Measurements from ENCODE around the gene CSNK1G1. TPM values are rescaled to one million over a fixed set of nuclear protein-coding genes. Genes with fewer than 3 reads are reported as not detected.
A peak's percentile ranks its signal among the peaks of the same experiment; 100 is the strongest.

Gene CSNK1G1
- total RNA-seq, 5 donors from 2014 or later (not counting 1 experiment from before 2014, with no cell fraction given) = 22.3 to 25.6 (median 23.6) TPM

DNA sequence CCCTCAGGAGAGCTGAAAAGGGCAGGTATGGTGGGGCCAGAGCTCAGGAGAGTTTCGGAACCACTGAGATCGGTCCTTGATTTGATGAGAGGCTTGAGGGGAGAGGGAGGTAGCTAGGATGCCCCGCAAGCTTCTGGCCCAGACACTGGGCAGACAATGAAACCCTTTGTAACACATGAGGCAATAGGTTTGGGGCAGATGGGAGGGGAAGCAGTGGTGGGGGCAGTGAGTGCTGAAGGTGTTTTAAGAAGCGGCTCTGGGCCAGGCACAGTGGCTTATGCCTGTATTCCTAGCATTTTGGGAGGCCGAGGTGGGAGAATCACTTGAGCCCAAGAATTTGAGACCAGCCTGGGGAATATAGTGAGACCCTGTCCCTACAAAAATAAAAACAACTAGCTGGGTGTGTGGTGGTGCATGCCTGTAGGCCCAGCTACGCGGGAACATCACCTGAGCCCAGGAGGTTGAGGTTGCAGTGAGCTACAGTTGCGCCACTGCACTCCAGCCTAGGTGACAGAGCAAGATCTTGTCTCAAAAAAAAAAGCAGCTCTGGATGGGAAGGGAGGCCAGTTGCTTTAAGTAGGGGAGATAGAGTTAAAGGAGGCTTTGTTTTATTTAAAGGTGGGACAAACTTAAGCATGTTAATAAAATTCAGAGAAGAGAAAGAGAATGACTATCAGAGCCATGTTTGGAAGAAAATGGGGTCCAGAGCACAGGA, 214.0 kb downstream of the CSNK1G1 start:
- Mint-ChIP-seq H3K36me3 (peaks cover 39% of the 10 kb centered on the region), H3K27ac (peak overlapping the region in 1 of 2 donors; percentile 23), H3K4me3 (no peak overlapping the region), H3K9me3 (no peaks in the 10 kb centered on the region), H3K27me3 (no peaks in the 10 kb centered on the region), H3K4me1 (no peaks in the 10 kb centered on the region)
- DNase-seq (no peak), ATAC-seq (replicated peaks in 1 of 4) (no peak)
- Histone ChIP-seq H3K4me3 (ENCODE audit: control insufficient read depth in 1 of 2, extremely low read depth in 1 of 2, low read length in 1 of 2) (no peak overlapping the region), H3K9me3 (no peaks in the 10 kb centered on the region), H3K36me3 (ENCODE audit: control insufficient read depth in 2 of 2, extremely low read depth in 1 of 2, insufficient read depth in 1 of 2, low read length in 1 of 2) (peaks cover 21 to 54% of the 10 kb centered on the region in 2 donors), H3K27me3 (replicated peaks in 1 of 2; ENCODE audit: control insufficient read depth in 2 of 2, extremely low read depth in 1 of 2, insufficient read depth in 2 of 2, low read length in 1 of 2) (no peaks in the 10 kb centered on the region), H3K4me1 (ENCODE audit: control insufficient read depth in 1 of 2, extremely low read depth in 1 of 2, insufficient read depth in 2 of 2, low read length in 2 of 2) (no peaks in the 10 kb centered on the region), H3K27ac (ENCODE audit: low read length) (no peak overlapping the region)
- WGBS (ENCODE audit: insufficient coverage) = 100% methylated on average over 5 of the region's 8 CpGs
- ChIA-PET POLR2A (interaction anchor here (0.5 to 0.7 kb wide), 2 partner anchors 751 to 868 kb away, joined by 3 read pairs; no protein-coding TSS in a partner anchor), CTCF (no interaction called here)

DNA sequence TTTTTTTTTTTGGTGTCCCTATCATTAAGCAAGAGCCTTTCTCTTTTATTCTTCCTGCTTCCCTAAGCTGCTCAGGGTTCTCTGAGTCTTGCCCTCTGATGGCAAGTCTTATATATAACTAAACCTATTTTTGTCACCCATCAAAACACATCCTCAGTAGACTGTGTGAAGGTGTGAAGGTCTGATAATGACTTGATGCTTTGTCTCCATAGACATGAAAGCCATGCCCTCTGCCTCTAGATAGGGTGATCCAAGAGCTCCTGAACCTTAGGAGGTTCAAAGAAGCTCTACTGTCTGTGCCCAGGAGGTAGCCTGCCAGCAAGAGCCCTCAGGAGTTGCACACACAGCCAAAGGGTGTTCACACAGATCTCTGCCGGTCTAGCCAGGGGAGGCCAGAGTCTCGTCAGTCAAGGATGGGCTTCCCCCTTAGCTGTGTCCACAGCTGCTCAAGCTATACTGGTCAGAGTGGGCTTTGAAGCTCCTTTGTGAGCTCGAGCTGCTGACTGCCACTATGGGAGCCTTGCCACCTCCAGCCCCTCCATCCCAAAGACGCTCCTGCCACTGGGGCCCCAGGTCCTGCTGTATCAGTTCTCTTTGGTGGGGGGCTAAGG, 217.5 kb downstream of the CSNK1G1 start:
- CTCF ChIA-PET = interaction anchor here (0.5 to 0.8 kb wide), 3 partner anchors 11 to 387 kb away, joined by 3 to 4 read pairs (median 3); no protein-coding TSS in a partner anchor

DNA sequence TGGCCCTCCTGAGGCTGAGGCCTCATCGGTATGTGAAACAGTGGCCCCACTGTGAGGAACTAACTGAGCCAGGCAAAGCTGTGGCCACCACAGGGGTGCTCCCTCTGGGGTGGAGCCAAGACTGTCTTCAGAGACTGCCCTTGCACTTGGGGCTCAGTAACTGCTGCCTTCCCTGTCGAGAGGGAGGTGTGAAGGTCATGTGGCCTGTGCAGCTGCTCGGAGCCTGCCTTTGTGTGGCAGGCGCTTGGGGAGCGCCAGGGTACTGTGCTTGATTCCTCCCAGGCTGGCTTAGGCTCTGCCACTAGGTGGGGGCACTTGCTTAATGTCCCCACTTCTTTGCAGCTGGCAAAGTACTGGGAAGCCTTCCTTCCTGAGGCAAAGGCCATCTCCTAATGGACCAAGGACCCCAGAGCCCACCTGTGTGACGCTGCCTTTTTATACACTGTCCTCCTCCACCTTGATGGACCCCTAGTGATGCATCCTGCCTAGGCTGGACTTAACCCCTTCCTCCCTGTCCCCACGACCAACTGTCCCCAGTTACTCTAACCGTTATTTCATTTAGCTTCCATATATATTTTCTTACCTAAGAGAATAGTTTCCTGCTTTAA, 218.6 kb downstream of the CSNK1G1 start:
- WGBS (ENCODE audit: insufficient coverage) = 85% methylated on average over 6 of the region's 8 CpGs
- CTCF ChIA-PET = no interaction called here

More for the DNA sequence above, 217.5 kb downstream of the CSNK1G1 start:
- Mint-ChIP-seq H3K9me3 (no peaks in the 10 kb centered on the region), H3K27ac (no peak overlapping the region), H3K4me3 (no peak overlapping the region), H3K36me3 (peaks cover 44% of the 10 kb centered on the region), H3K27me3 (no peaks in the 10 kb centered on the region), H3K4me1 (no peaks in the 10 kb centered on the region)
- H3K27me3 ChIP-seq (replicated peaks in 1 of 2; ENCODE audit: control insufficient read depth in 2 of 2, extremely low read depth in 1 of 2, insufficient read depth in 2 of 2, low read length in 1 of 2) = no peaks in the 10 kb centered on the region
- H3K27ac ChIP-seq (ENCODE audit: low read length) = no peak overlapping the region
- POLR2A ChIA-PET = interaction anchor here in 1 of 2 donors (0.7 kb wide), 1 partner anchor 1440 kb away, joined by 5 read pairs; no protein-coding TSS in a partner anchor
- ATAC-seq (replicated peaks in 1 of 4) (no peak), DNase-seq (no peak)
- no peak overlapping the region for H3K4me3 ChIP-seq (ENCODE audit: control insufficient read depth in 1 of 2, extremely low read depth in 1 of 2, low read length in 1 of 2)
- H3K36me3 ChIP-seq (ENCODE audit: control insufficient read depth in 2 of 2, extremely low read depth in 1 of 2, insufficient read depth in 1 of 2, low read length in 1 of 2) = peaks cover 18 to 68% of the 10 kb centered on the region in 2 donors
- WGBS (ENCODE audit: insufficient coverage) = 96% methylated on average over 2 of the region's 4 CpGs
- no peaks in the 10 kb centered on the region for H3K9me3 ChIP-seq
- H3K4me1 ChIP-seq (ENCODE audit: control insufficient read depth in 1 of 2, extremely low read depth in 1 of 2, insufficient read depth in 2 of 2, low read length in 2 of 2) = no peaks in the 10 kb centered on the region

DNA sequence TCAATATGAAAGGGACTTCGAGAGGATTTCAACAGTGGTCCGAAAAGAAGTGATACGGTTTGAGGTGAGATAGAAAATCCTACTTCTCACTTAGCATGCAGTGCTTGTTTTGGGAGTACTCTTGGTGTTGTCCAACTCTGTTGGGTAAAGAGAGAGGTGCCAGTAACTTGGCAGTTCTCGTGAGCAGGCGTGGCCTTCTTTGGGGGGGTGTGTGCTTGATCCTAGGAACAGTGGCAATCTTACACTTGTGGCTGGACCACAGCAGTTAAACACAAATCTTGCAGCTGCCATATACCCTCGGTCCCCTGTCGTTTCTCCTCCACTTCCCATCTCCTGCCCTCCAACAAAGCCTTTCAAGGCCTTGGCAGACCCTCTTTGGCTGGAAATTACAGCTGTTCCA, 219.6 kb downstream of the CSNK1G1 start:
- H3K36me3 ChIP-seq (ENCODE audit: control insufficient read depth in 2 of 2, extremely low read depth in 1 of 2, insufficient read depth in 1 of 2, low read length in 1 of 2) = peaks cover 24 to 71% of the 10 kb centered on the region in 2 donors
- H3K27ac ChIP-seq (ENCODE audit: low read length) = no peak overlapping the region
- H3K4me1 ChIP-seq (ENCODE audit: control insufficient read depth in 1 of 2, extremely low read depth in 1 of 2, insufficient read depth in 2 of 2, low read length in 2 of 2) = no peaks in the 10 kb centered on the region
- no peaks in the 10 kb centered on the region for H3K9me3 ChIP-seq
- WGBS (ENCODE audit: insufficient coverage) = 89% methylated on average over 2 of the region's 7 CpGs
- ATAC-seq (replicated peaks in 1 of 4) (no peak), DNase-seq (no peak)
- no peak overlapping the region for H3K4me3 ChIP-seq (ENCODE audit: control insufficient read depth in 1 of 2, extremely low read depth in 1 of 2, low read length in 1 of 2)
- no peaks in the 10 kb centered on the region for H3K9me3 Mint-ChIP-seq
- no peaks in the 10 kb centered on the region for H3K4me1 Mint-ChIP-seq
- peaks cover 54% of the 10 kb centered on the region for H3K36me3 Mint-ChIP-seq
- H3K4me3 Mint-ChIP-seq = no peak overlapping the region
- CTCF ChIA-PET = no interaction called here
- no peaks in the 10 kb centered on the region for H3K27me3 ChIP-seq (replicated peaks in 1 of 2; ENCODE audit: control insufficient read depth in 2 of 2, extremely low read depth in 1 of 2, insufficient read depth in 2 of 2, low read length in 1 of 2)
- no peaks in the 10 kb centered on the region for H3K27me3 Mint-ChIP-seq
- no peak overlapping the region for H3K27ac Mint-ChIP-seq
- POLR2A ChIA-PET = no interaction called here

More for the DNA sequence above, 218.6 kb downstream of the CSNK1G1 start:
- Mint-ChIP-seq H3K9me3 (no peaks in the 10 kb centered on the region), H3K4me1 (no peaks in the 10 kb centered on the region), H3K27me3 (no peaks in the 10 kb centered on the region), H3K27ac (no peak overlapping the region), H3K36me3 (peaks cover 48% of the 10 kb centered on the region), H3K4me3 (no peak overlapping the region)
- DNase-seq (peak in 1 of 35 experiments; percentile 18), ATAC-seq (replicated peaks in 1 of 4) (peak in 3 of 4 experiments; percentile 23 to 48 (median 38))
- H3K9me3 ChIP-seq = no peaks in the 10 kb centered on the region
- no peaks in the 10 kb centered on the region for H3K27me3 ChIP-seq (replicated peaks in 1 of 2; ENCODE audit: control insufficient read depth in 2 of 2, extremely low read depth in 1 of 2, insufficient read depth in 2 of 2, low read length in 1 of 2)
- H3K36me3 ChIP-seq (ENCODE audit: control insufficient read depth in 2 of 2, extremely low read depth in 1 of 2, insufficient read depth in 1 of 2, low read length in 1 of 2) = peaks cover 23 to 69% of the 10 kb centered on the region in 2 donors
- H3K4me1 ChIP-seq (ENCODE audit: control insufficient read depth in 1 of 2, extremely low read depth in 1 of 2, insufficient read depth in 2 of 2, low read length in 2 of 2) = no peaks in the 10 kb centered on the region
- POLR2A ChIA-PET = no interaction called here
- H3K4me3 ChIP-seq (ENCODE audit: control insufficient read depth in 1 of 2, extremely low read depth in 1 of 2, low read length in 1 of 2) = no peak overlapping the region
- no peak overlapping the region for H3K27ac ChIP-seq (ENCODE audit: low read length)

DNA sequence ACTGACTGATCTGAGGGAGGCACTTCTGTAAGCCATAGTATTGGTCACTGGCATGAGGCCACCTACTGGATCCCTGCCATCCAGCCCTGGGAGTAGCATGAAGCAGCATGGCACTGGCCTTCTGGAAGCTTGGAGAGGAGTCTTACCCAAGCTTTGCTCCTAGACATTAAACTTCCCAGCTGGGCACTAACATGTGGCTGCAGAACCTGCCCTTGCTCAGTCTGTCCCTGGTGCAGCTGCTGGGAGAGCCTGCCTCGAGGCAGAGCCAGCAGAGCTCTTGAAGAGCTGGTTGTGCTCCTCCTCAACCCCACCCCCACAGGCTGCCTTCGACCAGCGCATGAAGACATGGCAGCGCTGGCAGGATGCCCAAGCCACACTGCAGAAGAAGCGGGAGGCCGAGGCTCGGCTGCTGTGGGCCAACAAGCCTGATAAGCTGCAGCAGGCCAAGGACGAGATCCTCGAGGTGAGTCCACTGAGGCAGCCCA, 221.6 kb downstream of the CSNK1G1 start:
- Mint-ChIP-seq H3K36me3 (peaks cover 50% of the 10 kb centered on the region), H3K4me1 (no peaks in the 10 kb centered on the region), H3K27ac (no peak overlapping the region), H3K4me3 (no peak overlapping the region), H3K9me3 (no peaks in the 10 kb centered on the region), H3K27me3 (no peaks in the 10 kb centered on the region)
- Histone ChIP-seq H3K27ac (ENCODE audit: low read length) (no peak overlapping the region), H3K4me3 (ENCODE audit: control insufficient read depth in 1 of 2, extremely low read depth in 1 of 2, low read length in 1 of 2) (no peak overlapping the region), H3K4me1 (ENCODE audit: control insufficient read depth in 1 of 2, extremely low read depth in 1 of 2, insufficient read depth in 2 of 2, low read length in 2 of 2) (no peaks in the 10 kb centered on the region), H3K27me3 (replicated peaks in 1 of 2; ENCODE audit: control insufficient read depth in 2 of 2, extremely low read depth in 1 of 2, insufficient read depth in 2 of 2, low read length in 1 of 2) (no peaks in the 10 kb centered on the region), H3K36me3 (ENCODE audit: control insufficient read depth in 2 of 2, extremely low read depth in 1 of 2, insufficient read depth in 1 of 2, low read length in 1 of 2) (peaks cover 26 to 87% of the 10 kb centered on the region in 2 donors), H3K9me3 (no peaks in the 10 kb centered on the region)
- ChIA-PET CTCF (no interaction called here), POLR2A (no interaction called here)
- WGBS (ENCODE audit: insufficient coverage) = 80% methylated on average over 6 of the region's 9 CpGs
- ATAC-seq (replicated peaks in 1 of 4) (no peak), DNase-seq (no peak)

DNA sequence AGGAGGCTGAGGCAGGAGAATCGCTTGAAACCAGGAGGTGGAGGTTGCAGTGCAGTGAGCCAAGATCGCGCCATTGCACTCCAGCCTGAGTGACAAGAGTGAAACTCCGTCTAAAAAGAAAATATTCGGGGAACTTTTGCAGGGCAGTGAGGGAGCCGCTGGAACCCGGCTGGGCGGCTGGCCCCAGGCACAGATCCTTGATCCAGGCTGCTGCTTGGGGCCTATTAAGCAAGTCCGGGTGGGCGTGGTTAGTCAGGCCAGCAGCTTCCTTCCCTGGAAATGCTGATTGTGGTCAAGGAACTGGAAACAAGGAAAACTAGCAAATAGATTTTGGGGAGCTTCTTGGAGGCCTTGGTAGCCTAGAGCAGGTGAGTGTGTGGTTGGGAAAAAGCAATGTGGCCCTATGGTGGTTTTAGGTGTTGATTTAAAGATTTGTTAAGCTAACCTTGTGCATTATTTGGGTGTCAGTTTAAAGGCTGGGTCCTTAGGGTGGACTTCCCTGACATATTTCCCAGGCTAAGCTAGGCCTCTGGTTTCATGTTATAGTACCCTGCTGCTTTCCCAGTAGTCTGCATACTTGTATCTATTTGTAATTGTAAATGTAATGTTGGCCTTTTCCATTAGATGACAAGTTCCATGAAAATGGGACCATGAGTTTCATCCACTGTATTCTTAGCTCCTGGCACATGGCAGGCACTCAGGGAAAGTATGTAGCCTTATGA, 222.2 kb downstream of the CSNK1G1 start:
- Histone ChIP-seq H3K27ac (ENCODE audit: low read length) (no peak overlapping the region), H3K9me3 (no peaks in the 10 kb centered on the region), H3K27me3 (replicated peaks in 1 of 2; ENCODE audit: control insufficient read depth in 2 of 2, extremely low read depth in 1 of 2, insufficient read depth in 2 of 2, low read length in 1 of 2) (no peaks in the 10 kb centered on the region), H3K4me3 (ENCODE audit: control insufficient read depth in 1 of 2, extremely low read depth in 1 of 2, low read length in 1 of 2) (no peak overlapping the region), H3K4me1 (ENCODE audit: control insufficient read depth in 1 of 2, extremely low read depth in 1 of 2, insufficient read depth in 2 of 2, low read length in 2 of 2) (no peaks in the 10 kb centered on the region), H3K36me3 (ENCODE audit: control insufficient read depth in 2 of 2, extremely low read depth in 1 of 2, insufficient read depth in 1 of 2, low read length in 1 of 2) (peaks cover 26 to 90% of the 10 kb centered on the region in 2 donors)
- peaks cover 50% of the 10 kb centered on the region for H3K36me3 Mint-ChIP-seq
- 96% methylated on average over 10 of the region's 10 CpGs for WGBS (ENCODE audit: insufficient coverage)
- no peaks in the 10 kb centered on the region for H3K4me1 Mint-ChIP-seq
- ChIA-PET CTCF (interaction anchor here in 1 of 2 donors (0.6 kb wide), 1 partner anchor 219 kb away, joined by 3 read pairs; no protein-coding TSS in a partner anchor), POLR2A (interaction anchor here in 1 of 2 donors (0.6 kb wide), 1 partner anchor 43 kb away, joined by 3 read pairs; no protein-coding TSS in a partner anchor)
- ATAC-seq (replicated peaks in 1 of 4) (no peak), DNase-seq (no peak)
- H3K27ac Mint-ChIP-seq = no peak overlapping the region
- no peak overlapping the region for H3K4me3 Mint-ChIP-seq
- no peaks in the 10 kb centered on the region for H3K9me3 Mint-ChIP-seq
- no peaks in the 10 kb centered on the region for H3K27me3 Mint-ChIP-seq
